ENCODE measurements around the gene RTL10. TPM values are rescaled to one million over a fixed set of nuclear protein-coding genes. Genes with fewer than 3 reads are reported as not detected.

RTL10 gene
- total and polyA plus RNA-seq, 2 of the 13 experiments (the other 11 are each of a cell fraction or from before 2014, with no cell fraction given), result 14.1 to 15.8 TPM

DNA sequence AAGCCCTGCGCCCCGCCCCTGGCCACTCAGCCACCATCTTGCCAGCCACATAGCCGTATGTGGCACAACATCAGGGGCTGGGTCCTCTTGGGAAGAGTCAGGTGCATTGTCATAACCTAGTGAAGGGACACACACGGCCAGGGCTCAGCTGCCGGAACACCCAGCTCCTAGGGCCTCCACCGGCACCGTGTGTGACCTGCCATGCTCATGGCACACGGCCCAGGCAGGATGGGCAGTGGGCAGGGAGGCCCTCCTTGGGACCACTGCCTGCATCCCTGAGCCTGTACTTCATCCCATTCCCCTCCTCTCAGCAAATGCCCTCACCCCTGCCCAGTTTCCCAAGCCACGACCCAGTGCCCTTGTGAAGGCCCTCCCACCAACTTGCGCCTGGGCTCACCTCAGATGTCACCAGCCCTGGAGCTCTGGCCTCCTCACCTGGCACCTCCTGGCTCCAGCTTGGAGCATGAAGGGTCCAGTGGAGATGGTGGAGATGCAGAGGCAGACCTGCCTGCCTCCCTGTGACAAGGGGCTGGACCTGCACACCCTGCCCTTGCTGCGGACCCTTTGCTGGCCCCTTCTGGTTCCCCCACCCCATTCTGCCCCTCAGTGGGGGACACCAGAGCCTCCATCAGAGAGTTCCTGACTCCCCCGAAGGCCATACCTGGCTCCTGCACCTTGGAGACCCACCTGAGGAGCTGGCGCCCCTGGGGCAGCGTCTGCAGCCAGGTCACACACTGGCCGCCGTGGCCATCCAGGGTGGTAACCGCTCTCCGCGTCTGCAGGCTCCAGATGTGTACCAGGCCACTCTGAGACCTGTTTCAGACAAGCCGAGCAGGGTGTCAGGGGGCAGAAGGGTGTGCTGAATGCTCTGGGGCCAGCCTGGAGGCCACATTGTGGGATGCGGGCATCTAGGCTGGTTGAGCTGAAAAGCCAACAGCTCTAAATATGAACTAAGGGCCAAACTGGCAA lies 34.5 kb downstream of the RTL10 start:
- WGBS (ENCODE audit: low lambda C conversion rate), result 98% methylated on average over 13 of the region's 21 CpGs
- DNase-seq (ENCODE audit: low spot score), result no peak
- Histone ChIP-seq H3K79me2 (ENCODE audit: insufficient read depth, low read length) (no peaks in the 10 kb centered on the region), H3K4me3 (replicated peaks in 1 of 3; ENCODE audit: insufficient read depth in 1 of 3, low read depth in 2 of 3, low read length in 3 of 3) (no peak overlapping the region), H3K4me1 (ENCODE audit: insufficient read depth, low read length) (peaks cover 24% of the 10 kb centered on the region), H3K4me2 (ENCODE audit: low read depth, low read length) (no peak overlapping the region), H3K27ac (ENCODE audit: extremely low read length, insufficient read depth, low read length) (no peak overlapping the region), H2AFZ (ENCODE audit: low read length) (no peak overlapping the region), H3K36me3 (replicated peaks in 1 of 2; ENCODE audit: control insufficient read depth in 1 of 2, insufficient read depth in 2 of 2, low read length in 2 of 2) (no peaks in the 10 kb centered on the region), H3K27me3 (ENCODE audit: control insufficient read depth in 1 of 2, insufficient read depth in 2 of 2, low read length in 2 of 2) (no peaks in the 10 kb centered on the region), H3K9me3 (ENCODE audit: low read length) (no peaks in the 10 kb centered on the region), H4K20me1 (ENCODE audit: insufficient read depth, low read length) (no peaks in the 10 kb centered on the region), H3K9ac (ENCODE audit: insufficient read depth, low read depth, low read length) (no peak overlapping the region)
- POLR2A ChIA-PET, result no interaction called here
- intact Hi-C loops (cut with micrococcal nuclease; ENCODE audit: unreplicated experiment) (loop anchor here (2.0 to 5.0 kb wide), 2 partner anchors 72 to 91 kb away; no protein-coding TSS in a partner anchor), in situ Hi-C loops (cut with HindIII; ENCODE audit: extremely low pct_ligation_motif_present, low pct_unique_long_range_greater_than_20kb) (no loop called here)
- no TSS peak for BruUV-seq (replicated peaks)
- CTCF ChIA-PET (ENCODE audit: low intra/inter-chr PET ratio, low total read pairs), result no interaction called here
- TF ChIP-seq ZNF20 (CRISPR knock-in tag; IDR thresholded peaks at IDR 0.05) (no peak), ZXDC (CRISPR knock-in tag; IDR thresholded peaks at IDR 0.05) (no peak), PAX8 (CRISPR knock-in tag; IDR thresholded peaks at IDR 0.05; ENCODE audit: borderline replicate concordance) (no peak), LRRFIP1 (CRISPR knock-in tag; conservative IDR thresholded peaks at IDR 0.05) (no peak), MATR3 (CRISPR knock-in tag; IDR thresholded peaks at IDR 0.05) (no peak), ZNF75D (CRISPR knock-in tag; IDR thresholded peaks at IDR 0.05; ENCODE audit: borderline replicate concordance) (no peak), ZSCAN25 (CRISPR knock-in tag; IDR thresholded peaks at IDR 0.05) (no peak)
- TF ChIP-seq, protein P1, sequence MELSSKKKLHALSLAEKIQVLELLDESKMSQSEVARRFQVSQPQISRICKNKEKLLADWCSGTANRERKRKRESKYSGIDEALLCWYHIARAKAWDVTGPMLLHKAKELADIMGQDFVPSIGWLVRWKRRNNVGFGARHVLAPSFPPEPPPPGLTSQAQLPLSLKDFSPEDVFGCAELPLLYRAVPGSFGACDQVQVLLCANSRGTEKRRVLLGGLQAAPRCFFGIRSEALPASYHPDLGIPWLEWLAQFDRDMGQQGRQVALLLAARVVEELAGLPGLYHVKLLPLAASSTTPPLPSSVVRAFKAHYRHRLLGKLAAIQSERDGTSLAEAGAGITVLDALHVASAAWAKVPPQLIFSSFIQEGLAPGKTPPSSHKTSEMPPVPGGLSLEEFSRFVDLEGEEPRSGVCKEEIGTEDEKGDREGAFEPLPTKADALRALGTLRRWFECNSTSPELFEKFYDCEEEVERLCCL (CRISPR knock-in tag; IDR thresholded peaks at IDR 0.05; ENCODE audit: borderline replicate concordance), result no peak
- no peak for ATAC-seq
- no peak for FAIRE-seq

All from HepG2 (cell line).